Fibroblast of skin of abdomen (primary cell): ENCODE measurements around the gene C1orf174.

Experiments
- DNase-seq: peaks from one replicate; pipeline ENCODE4 v3.0.0-alpha.2; 2013

The C1orf174 gene

GRCh38 chr1:3868464-3869006, 31.5 kb downstream of the C1orf174 start:
- no peak for DNase-seq

- no peak for DNase-seq
These were observed 34.4 kb downstream of the C1orf174 start for GRCh38 chr1:3865606-3866160.

GRCh38 chr1:3864884-3865283, 35.2 kb downstream of the C1orf174 start:
- DNase-seq: no peak

GRCh38 chr1:3863231-3863935, 36.7 kb downstream of the C1orf174 start:
- no peak for DNase-seq

GRCh38 chr1:3858231-3858981, 41.7 kb downstream of the C1orf174 start:
- DNase-seq: peak; percentile 26

- DNase-seq: no peak
These were observed 42.3 kb downstream of the C1orf174 start for GRCh38 chr1:3857791-3858129.

- DNase-seq: peak; percentile 73
These were observed 42.9 kb downstream of the C1orf174 start, which contains the start of the genes CEP104 and DFFB for GRCh38 chr1:3856923-3857790. Gene CEP104 (minus strand): TSS chr1:3857211. CDS start chr1:3852407, 4,804 bp downstream. Gene DFFB (plus strand): TSS chr1:3857476. CDS start chr1:3857604, 128 bp downstream.

- no peak for DNase-seq
These were observed 47.2 kb downstream of the C1orf174 start for GRCh38 chr1:3852711-3853485.

GRCh38 chr1:3852091-3852490, 48.0 kb downstream of the C1orf174 start:
- no peak for DNase-seq

- no peak for DNase-seq
These were observed 48.8 kb downstream of the C1orf174 start for GRCh38 chr1:3851292-3851691.

GRCh38 chr1:3850857-3851256, 49.2 kb downstream of the C1orf174 start:
- DNase-seq: no peak

- DNase-seq: no peak
These were observed 53.0 kb downstream of the C1orf174 start for GRCh38 chr1:3847081-3847480.

GRCh38 chr1:3846541-3846940, 53.5 kb downstream of the C1orf174 start:
- DNase-seq: no peak

- no peak for DNase-seq
These were observed 57.2 kb downstream of the C1orf174 start for GRCh38 chr1:3842912-3843311.

- no peak for DNase-seq
These were observed 58.6 kb downstream of the C1orf174 start for GRCh38 chr1:3841491-3841890.
